ENCODE results near the gene ZNF408. TPM values are rescaled to one million over a fixed set of nuclear protein-coding genes. Genes with fewer than 3 reads are reported as not detected.

ZNF408 gene
- total and polyA plus RNA-seq, 2 experiments from 2014 or later, result 6.1 to 17.2 TPM

DNA sequence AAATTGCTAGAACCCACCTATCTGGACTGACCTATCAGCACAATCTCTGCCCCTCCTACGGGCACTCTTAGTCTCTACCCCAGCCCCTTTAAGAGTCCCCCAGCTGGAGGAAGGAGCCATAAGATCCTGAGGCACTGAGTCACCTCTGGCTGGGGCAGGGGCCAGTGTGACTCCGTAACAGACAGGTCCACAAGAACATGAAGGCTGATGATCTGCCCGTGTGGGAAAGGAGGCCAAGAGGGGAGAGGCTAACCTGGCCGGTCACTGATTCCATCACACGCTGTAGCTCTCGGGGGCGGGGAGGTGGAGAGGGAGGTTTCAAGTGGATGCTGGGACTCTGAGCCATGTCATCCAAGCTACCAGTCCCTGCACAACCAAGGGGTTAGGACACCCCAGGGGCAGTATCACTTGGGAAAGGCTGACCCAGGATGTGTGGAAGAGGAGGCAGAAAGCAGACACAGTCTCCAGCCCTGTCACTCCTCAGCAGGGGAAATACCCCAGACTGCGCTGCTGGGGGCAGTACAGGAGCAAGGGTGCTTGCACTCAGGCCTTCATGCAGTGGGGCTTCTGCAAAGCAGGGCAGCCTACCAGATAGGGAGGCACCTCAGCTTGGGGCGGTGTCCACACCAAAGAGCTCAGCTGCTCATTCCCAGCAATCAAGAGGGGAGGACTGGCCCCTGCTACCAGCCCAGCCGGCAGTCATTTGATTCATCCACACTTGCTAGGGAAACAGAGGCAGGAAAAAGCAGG, 22.7 kb upstream of the ZNF408 start:
- H3K27ac Mint-ChIP-seq, result peak overlapping the region; percentile 24; the same call in 1 of the 2 replicates
- DNase-seq (ENCODE audit: low spot score), result no peak
- no peak overlapping the region for H3K4me2 ChIP-seq
- peak; percentile 7; the same call in 2 of the 3 replicates for ATAC-seq
- no peaks in the 10 kb centered on the region for H3K9me3 Mint-ChIP-seq
- H3F3A ChIP-seq (replicated peaks; ENCODE audit: low read depth), result peaks cover 2% of the 10 kb centered on the region; the same call in 1 of the 2 replicates
- peaks cover 19% of the 10 kb centered on the region for H3K4me1 ChIP-seq (ENCODE audit: insufficient read depth)
- peaks cover 20% of the 10 kb centered on the region for H3K4me1 Mint-ChIP-seq
- no peaks in the 10 kb centered on the region for H3K79me2 ChIP-seq (replicated peaks; ENCODE audit: insufficient read depth)
- no peaks in the 10 kb centered on the region for H3K9me2 ChIP-seq (ENCODE audit: insufficient read depth)
- TF ChIP-seq CTCF (conservative IDR thresholded peaks at IDR 0.05; ENCODE audit: low read depth in 2 of 2) (peak; percentile 8 to 55; a peak in 2 of 4 replicates), EZH2 (IDR thresholded peaks at IDR 0.05; ENCODE audit: low read depth, unreplicated experiment) (no peak)
- H3K36me3 ChIP-seq (ENCODE audit: insufficient read depth), result no peaks in the 10 kb centered on the region
- H4K20me1 ChIP-seq (replicated peaks; ENCODE audit: insufficient read depth), result no peaks in the 10 kb centered on the region
- H3K27me3 Mint-ChIP-seq (ENCODE audit: insufficient read depth, low read depth, poor library complexity), result peaks cover 8% of the 10 kb centered on the region
- no peak overlapping the region for H2AFZ ChIP-seq
- no peak overlapping the region for H3K4me3 Mint-ChIP-seq
- H3K4me3 ChIP-seq, result no peak overlapping the region
- H3K27me3 ChIP-seq (ENCODE audit: insufficient read depth), result no peaks in the 10 kb centered on the region
- peaks cover 3% of the 10 kb centered on the region for H3K36me3 Mint-ChIP-seq (ENCODE audit: low read depth)
- 0 out of 2 replicates have a peak overlapping the region, but pooled peaks have one; percentile 14 for H3K27ac ChIP-seq (ENCODE audit: low read depth)

DNA sequence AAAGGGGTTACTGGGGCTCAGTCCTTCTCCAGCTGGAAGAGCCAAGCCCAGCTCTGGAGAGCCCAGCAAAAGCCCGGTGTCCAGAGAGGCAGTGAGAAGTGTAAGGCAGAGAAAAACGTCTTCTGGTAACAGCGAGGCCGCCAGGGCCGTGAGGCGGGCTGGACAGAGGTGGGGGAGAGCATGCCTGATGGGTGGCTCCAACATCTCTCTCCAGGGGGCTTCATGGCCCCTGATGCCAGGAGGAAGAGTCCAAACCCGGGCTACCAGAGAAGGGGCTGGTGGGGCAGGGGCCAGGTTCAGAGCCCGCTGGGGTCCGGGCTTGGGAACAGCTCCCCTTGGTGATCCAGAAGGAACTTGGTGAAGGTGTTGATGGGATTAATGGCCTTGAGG, 22.1 kb upstream of the ZNF408 start:
- H3K36me3 ChIP-seq (ENCODE audit: insufficient read depth), result no peaks in the 10 kb centered on the region
- H3K27me3 ChIP-seq (ENCODE audit: insufficient read depth), result no peaks in the 10 kb centered on the region
- H3K27ac ChIP-seq (ENCODE audit: low read depth), result no peak overlapping the region
- peaks cover 3% of the 10 kb centered on the region for H3K36me3 Mint-ChIP-seq (ENCODE audit: low read depth)
- H3K4me2 ChIP-seq, result no peak overlapping the region
- no peaks in the 10 kb centered on the region for H3K79me2 ChIP-seq (replicated peaks; ENCODE audit: insufficient read depth)
- peaks cover 2% of the 10 kb centered on the region; the same call in 1 of the 2 replicates for H3F3A ChIP-seq (replicated peaks; ENCODE audit: low read depth)
- ATAC-seq (no peak), DNase-seq (ENCODE audit: low spot score) (no peak)
- H2AFZ ChIP-seq, result no peak overlapping the region
- H3K9me3 Mint-ChIP-seq, result no peaks in the 10 kb centered on the region
- H3K4me3 Mint-ChIP-seq, result no peak overlapping the region
- no peak overlapping the region; the same call in 1 of the 2 replicates for H3K27ac Mint-ChIP-seq
- H3K4me1 ChIP-seq (ENCODE audit: insufficient read depth), result peaks cover 19% of the 10 kb centered on the region
- no peaks in the 10 kb centered on the region for H4K20me1 ChIP-seq (replicated peaks; ENCODE audit: insufficient read depth)
- peaks cover 11% of the 10 kb centered on the region for H3K27me3 Mint-ChIP-seq (ENCODE audit: insufficient read depth, low read depth, poor library complexity)
- no peaks in the 10 kb centered on the region for H3K9me2 ChIP-seq (ENCODE audit: insufficient read depth)
- H3K4me3 ChIP-seq, result no peak overlapping the region
- peaks cover 20% of the 10 kb centered on the region for H3K4me1 Mint-ChIP-seq
- no peak for TF ChIP-seq EZH2phosphoT487 (IDR thresholded peaks at IDR 0.05; ENCODE audit: unreplicated experiment)
- no peak for TF ChIP-seq POLR2AphosphoS5 (IDR thresholded peaks at IDR 0.05; ENCODE audit: low read depth)
- no peak for TF ChIP-seq EZH2 (IDR thresholded peaks at IDR 0.05; ENCODE audit: low read depth, unreplicated experiment)
- TF ChIP-seq, protein P1, sequence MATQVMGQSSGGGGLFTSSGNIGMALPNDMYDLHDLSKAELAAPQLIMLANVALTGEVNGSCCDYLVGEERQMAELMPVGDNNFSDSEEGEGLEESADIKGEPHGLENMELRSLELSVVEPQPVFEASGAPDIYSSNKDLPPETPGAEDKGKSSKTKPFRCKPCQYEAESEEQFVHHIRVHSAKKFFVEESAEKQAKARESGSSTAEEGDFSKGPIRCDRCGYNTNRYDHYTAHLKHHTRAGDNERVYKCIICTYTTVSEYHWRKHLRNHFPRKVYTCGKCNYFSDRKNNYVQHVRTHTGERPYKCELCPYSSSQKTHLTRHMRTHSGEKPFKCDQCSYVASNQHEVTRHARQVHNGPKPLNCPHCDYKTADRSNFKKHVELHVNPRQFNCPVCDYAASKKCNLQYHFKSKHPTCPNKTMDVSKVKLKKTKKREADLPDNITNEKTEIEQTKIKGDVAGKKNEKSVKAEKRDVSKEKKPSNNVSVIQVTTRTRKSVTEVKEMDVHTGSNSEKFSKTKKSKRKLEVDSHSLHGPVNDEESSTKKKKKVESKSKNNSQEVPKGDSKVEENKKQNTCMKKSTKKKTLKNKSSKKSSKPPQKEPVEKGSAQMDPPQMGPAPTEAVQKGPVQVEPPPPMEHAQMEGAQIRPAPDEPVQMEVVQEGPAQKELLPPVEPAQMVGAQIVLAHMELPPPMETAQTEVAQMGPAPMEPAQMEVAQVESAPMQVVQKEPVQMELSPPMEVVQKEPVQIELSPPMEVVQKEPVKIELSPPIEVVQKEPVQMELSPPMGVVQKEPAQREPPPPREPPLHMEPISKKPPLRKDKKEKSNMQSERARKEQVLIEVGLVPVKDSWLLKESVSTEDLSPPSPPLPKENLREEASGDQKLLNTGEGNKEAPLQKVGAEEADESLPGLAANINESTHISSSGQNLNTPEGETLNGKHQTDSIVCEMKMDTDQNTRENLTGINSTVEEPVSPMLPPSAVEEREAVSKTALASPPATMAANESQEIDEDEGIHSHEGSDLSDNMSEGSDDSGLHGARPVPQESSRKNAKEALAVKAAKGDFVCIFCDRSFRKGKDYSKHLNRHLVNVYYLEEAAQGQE (IDR thresholded peaks at IDR 0.05; ENCODE audit: unreplicated experiment), result no peak
- TF ChIP-seq NANOG (IDR thresholded peaks at IDR 0.05; ENCODE audit: borderline replicate concordance), result no peak
- no peak for TF ChIP-seq STAT1 (IDR thresholded peaks at IDR 0.05; ENCODE audit: unreplicated experiment)
- TF ChIP-seq JUNB (IDR thresholded peaks at IDR 0.05; ENCODE audit: unreplicated experiment), result no peak
- TF ChIP-seq ZNF114 (CRISPR knock-in tag; IDR thresholded peaks at IDR 0.05), result no peak
- TF ChIP-seq ETS1 (IDR thresholded peaks at IDR 0.05), result no peak

Data from GM23338 (cell line).